Endothelial cell of umbilical vein (primary cell): Measurements from ENCODE around the gene SPEF2. TPM values are rescaled to one million over a fixed set of nuclear protein-coding genes. Genes with fewer than 3 reads are reported as not detected.

Source experiments
- BruUV-seq: library from RNA; stranded (reverse); fragments of 400-500 nt; replicated peaks from 2 replicates; lab custom pipeline; 2021; lab: Mats Ljungman, UMichigan
- CTCF ChIA-PET: fragments of 300-600, 350-600 bp; sonication (Branson Sonifier 250); formaldehyde crosslinking; loops from one replicate; lab custom pipeline; 2021; ENCODE audit warnings: antibody characterized with exemption, inconsistent platforms; lab: Charles Lee
- POLR2A ChIA-PET: fragments of 300-600, 350-600 bp; sonication (Branson Sonifier 250); formaldehyde crosslinking; loops from one replicate; lab custom pipeline; 2021; ENCODE audit warnings: antibody characterized with exemption, inconsistent platforms; lab: Charles Lee
- DNase-seq: peaks from one replicate; pipeline ENCODE4 v3.0.0-alpha.2; 2011; ENCODE audit warnings: low read depth, low spot score
- FAIRE-seq: peaks from 2 replicates; lab custom pipeline; 2011; peaks lifted over from hg19 to GRCh38; lab: Jason Lieb, UNC
- H2AFZ ChIP-seq: 2 replicates; pipeline ENCODE4 v1.6.0; 2012; ENCODE audit warnings: low read depth, low read length, control low read depth, inconsistent platforms
- H3K27ac ChIP-seq: 2 replicates; pipeline ENCODE4 v1.5.1; 2011; ENCODE audit warnings: low read depth, mild to moderate bottlenecking, control low read depth, low read length, moderate library complexity; ENCODE audit not compliant: insufficient read depth
- H3K27me3 ChIP-seq, 2 experiments: 2 replicates each; pipeline versions ENCODE4 v1.6.0 to v1.6.1; 2011; ENCODE audit warnings: low read length in 2 of 2, mixed read lengths in 1 of 2; ENCODE audit not compliant: control insufficient read depth in 2 of 2, insufficient read depth in 2 of 2
- H3K36me3 ChIP-seq, 2 experiments: 2 replicates in 1 of 2; 3 replicates in 1 of 2; pipeline ENCODE4 v1.5.1; 2011; ENCODE audit warnings: low read length in 2 of 2, mild to moderate bottlenecking in 1 of 2, moderate library complexity in 1 of 2; ENCODE audit not compliant: control insufficient read depth in 2 of 2, insufficient read depth in 2 of 2; ENCODE audit errors: extremely low read depth in 1 of 2
- H3K4me1 ChIP-seq: 3 replicates; pipeline ENCODE4 v1.5.1; 2011; ENCODE audit warnings: mild to moderate bottlenecking, low read length; ENCODE audit not compliant: control insufficient read depth, insufficient read depth; ENCODE audit errors: extremely low read depth
- H3K4me2 ChIP-seq: 2 replicates; pipeline ENCODE4 v1.6.1; 2011; ENCODE audit warnings: low read length, control low read depth, mixed read lengths; ENCODE audit not compliant: insufficient read depth
- H3K4me3 ChIP-seq, 3 experiments: fragments of 200-600 bp in 1 of 3; sonication (generic), shearing (Covaris generic) in 1 of 3; replicated peaks in 1 of 3; 2 replicates each; pipeline ENCODE4 v1.5.1; 2011 to 2016; ENCODE audit warnings: control low read depth in 3 of 3, low read length in 3 of 3, mild to moderate bottlenecking in 2 of 3, inconsistent platforms in 1 of 3, low read depth in 1 of 3, moderate library complexity in 1 of 3; ENCODE audit not compliant: insufficient read depth in 1 of 3
- H3K79me2 ChIP-seq: 2 replicates; pipeline ENCODE4 v1.6.0; 2012; ENCODE audit warnings: low read length, inconsistent platforms; ENCODE audit not compliant: control insufficient read depth, insufficient read depth
- H3K9ac ChIP-seq: replicated peaks from 2 replicates; pipeline ENCODE3; 2011; ENCODE audit warnings: low read length, control low read depth; ENCODE audit not compliant: insufficient read depth; ENCODE audit errors: extremely low read depth
- H3K9me1 ChIP-seq: replicated peaks from 3 replicates; pipeline ENCODE4 v1.6.0; 2011; ENCODE audit warnings: mild to moderate bottlenecking, low read length; ENCODE audit not compliant: control insufficient read depth, insufficient read depth; ENCODE audit errors: extremely low read depth
- H3K9me3 ChIP-seq: replicated peaks from 2 replicates; pipeline ENCODE4 v1.5.1; 2012; ENCODE audit warnings: low read length, inconsistent platforms; ENCODE audit not compliant: control insufficient read depth, insufficient read depth
- H4K20me1 ChIP-seq: replicated peaks from 2 replicates; pipeline ENCODE3; 2011; ENCODE audit warnings: mild to moderate bottlenecking, low read length; ENCODE audit not compliant: control insufficient read depth, insufficient read depth; ENCODE audit errors: extremely low read depth
- EZH2 ChIP-seq: IDR thresholded peaks from 2 replicates; pipeline ENCODE4 v1.6.1; 2012; ENCODE audit warnings: borderline replicate concordance, low read depth, mild to moderate bottlenecking, moderate library complexity, low read length, inconsistent platforms; ENCODE audit not compliant: severe bottlenecking
- FOS ChIP-seq: IDR thresholded peaks from 2 replicates; pipeline ENCODE4 v1.6.1; 2011; ENCODE audit warnings: mild to moderate bottlenecking, low read length, moderate library complexity, borderline replicate concordance; ENCODE audit not compliant: insufficient read depth
- GATA2 ChIP-seq: IDR thresholded peaks from 2 replicates; pipeline ENCODE4 v1.7.0; 2011; ENCODE audit warnings: low read depth, mild to moderate bottlenecking, moderate library complexity, mixed read lengths, low read length; ENCODE audit not compliant: insufficient read length, insufficient read depth
- JUN ChIP-seq: IDR thresholded peaks from 2 replicates; pipeline ENCODE4 v1.6.1; 2011; ENCODE audit warnings: borderline replicate concordance, low read depth; ENCODE audit not compliant: insufficient read length, insufficient read depth
- MYC ChIP-seq: IDR thresholded peaks from one replicate; pipeline ENCODE4 v1.6.1; 2011; ENCODE audit warnings: mild to moderate bottlenecking, low read depth, low read length
- POLR2A ChIP-seq: IDR thresholded peaks from 2 replicates; pipeline ENCODE4 v1.6.1; 2012; ENCODE audit warnings: low read depth, mild to moderate bottlenecking, control low read depth, low read length
- POLR2AphosphoS5 ChIP-seq: IDR thresholded peaks from 2 replicates; pipeline ENCODE4 v1.6.1; 2012; ENCODE audit warnings: low read depth, mild to moderate bottlenecking, control low read depth, low read length, moderate library complexity; ENCODE audit not compliant: insufficient read depth
- dilution Hi-C: fragments of 300-500 bp; cut with MboI; formaldehyde crosslinking; loops from one replicate; pipeline ENCODE4 v1.15.0; 2019; ENCODE audit warnings: low sequenced_read_pairs; ENCODE audit not compliant: extremely low pct_ligation_motif_present
- intact Hi-C: fragments of 100-400 bp; cut with micrococcal nuclease; formaldehyde crosslinking; loops from one replicate; pipeline ENCODE4 v1.10.0; 2022
- polyA plus RNA-seq, 4 experiments: library from polyadenylated mRNA; depleted of rRNA in 3 of 4; stranded (reverse) in 3 of 4; unstranded in 1 of 4; fragments of >200 nt; gene quantifications; 2 replicates each; pipeline versions ENCODE4 v1.2.1 to v1.2.3, GENCODE V29; 2011 to 2012; ENCODE audit warnings: missing spikeins in 1 of 4
- total RNA-seq: library from RNA; stranded (reverse); gene quantifications from 2 replicates; pipeline ENCODE4 v1.2.3, GENCODE V29; 2021
- TF ChIP-seq, protein P1 (sequence below), 2 donors: IDR thresholded peaks; 1 replicate in 1 of 2; 2 replicates in 1 of 2; pipeline ENCODE4 v1.5.1; 2011; ENCODE audit warnings: low read length in 2 of 2, mild to moderate bottlenecking in 2 of 2, moderate library complexity in 2 of 2, control low read depth in 1 of 2, inconsistent platforms in 1 of 2, low read depth in 1 of 2; ENCODE audit not compliant: insufficient read depth in 1 of 2; ENCODE audit errors: extremely low read depth in 1 of 2
- TF ChIP-seq, protein P2 (sequence below): IDR thresholded peaks from 2 replicates; pipeline ENCODE4 v1.6.1; 2011; ENCODE audit not compliant: insufficient read depth, insufficient read length

SPEF2 gene
- total and polyA plus RNA-seq, 2 donors (not counting 3 experiments of a cell fraction or from before 2014, with no cell fraction given) = 0.28 to 0.73 TPM

GRCh38 chr5:35828082-35828598 lies 210.5 kb downstream of the SPEF2 start:
- FAIRE-seq = no peak

More at GRCh38 chr5:35828082-35828598, 210.5 kb downstream of the SPEF2 start:
- H3K36me3 ChIP-seq = no peaks in the 10 kb centered on the region
- intact Hi-C loops (no loop called here), dilution Hi-C loops (no loop called here)
- H4K20me1 ChIP-seq = no peaks in the 10 kb centered on the region
- ChIA-PET CTCF (no interaction called here), POLR2A (no interaction called here)
- H3K9me1 ChIP-seq = no peaks in the 10 kb centered on the region
- H3K4me3 ChIP-seq = no peak overlapping the region
- no peak overlapping the region for H3K27ac ChIP-seq
- no peak for DNase-seq
- H3K9me3 ChIP-seq = no peaks in the 10 kb centered on the region
- no peak overlapping the region for H2AFZ ChIP-seq
- TF ChIP-seq MYC (no peak), EZH2 (no peak), JUN (no peak), POLR2A (no peak), FOS (no peak), GATA2 (no peak), POLR2AphosphoS5 (no peak)
- TF ChIP-seq, protein P1, sequence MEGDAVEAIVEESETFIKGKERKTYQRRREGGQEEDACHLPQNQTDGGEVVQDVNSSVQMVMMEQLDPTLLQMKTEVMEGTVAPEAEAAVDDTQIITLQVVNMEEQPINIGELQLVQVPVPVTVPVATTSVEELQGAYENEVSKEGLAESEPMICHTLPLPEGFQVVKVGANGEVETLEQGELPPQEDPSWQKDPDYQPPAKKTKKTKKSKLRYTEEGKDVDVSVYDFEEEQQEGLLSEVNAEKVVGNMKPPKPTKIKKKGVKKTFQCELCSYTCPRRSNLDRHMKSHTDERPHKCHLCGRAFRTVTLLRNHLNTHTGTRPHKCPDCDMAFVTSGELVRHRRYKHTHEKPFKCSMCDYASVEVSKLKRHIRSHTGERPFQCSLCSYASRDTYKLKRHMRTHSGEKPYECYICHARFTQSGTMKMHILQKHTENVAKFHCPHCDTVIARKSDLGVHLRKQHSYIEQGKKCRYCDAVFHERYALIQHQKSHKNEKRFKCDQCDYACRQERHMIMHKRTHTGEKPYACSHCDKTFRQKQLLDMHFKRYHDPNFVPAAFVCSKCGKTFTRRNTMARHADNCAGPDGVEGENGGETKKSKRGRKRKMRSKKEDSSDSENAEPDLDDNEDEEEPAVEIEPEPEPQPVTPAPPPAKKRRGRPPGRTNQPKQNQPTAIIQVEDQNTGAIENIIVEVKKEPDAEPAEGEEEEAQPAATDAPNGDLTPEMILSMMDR (IDR thresholded peaks at IDR 0.05; ENCODE audit: extremely low read depth in 1 of 2, insufficient read depth in 1 of 2, low read depth in 1 of 2, low read length in 2 of 2) = no peak
- TF ChIP-seq, protein P2, sequence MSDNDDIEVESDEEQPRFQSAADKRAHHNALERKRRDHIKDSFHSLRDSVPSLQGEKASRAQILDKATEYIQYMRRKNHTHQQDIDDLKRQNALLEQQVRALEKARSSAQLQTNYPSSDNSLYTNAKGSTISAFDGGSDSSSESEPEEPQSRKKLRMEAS = no peak
- no peak overlapping the region for H3K9ac ChIP-seq
- H3K27me3 ChIP-seq = no peaks in the 10 kb centered on the region
- no peaks in the 10 kb centered on the region for H3K4me1 ChIP-seq
- no peaks in the 10 kb centered on the region for H3K79me2 ChIP-seq
- H3K4me2 ChIP-seq = no peak overlapping the region
- no TSS peak for BruUV-seq
